Measurements from ENCODE around the gene ONECUT3.

- TF ChIP-seq, protein P1, sequence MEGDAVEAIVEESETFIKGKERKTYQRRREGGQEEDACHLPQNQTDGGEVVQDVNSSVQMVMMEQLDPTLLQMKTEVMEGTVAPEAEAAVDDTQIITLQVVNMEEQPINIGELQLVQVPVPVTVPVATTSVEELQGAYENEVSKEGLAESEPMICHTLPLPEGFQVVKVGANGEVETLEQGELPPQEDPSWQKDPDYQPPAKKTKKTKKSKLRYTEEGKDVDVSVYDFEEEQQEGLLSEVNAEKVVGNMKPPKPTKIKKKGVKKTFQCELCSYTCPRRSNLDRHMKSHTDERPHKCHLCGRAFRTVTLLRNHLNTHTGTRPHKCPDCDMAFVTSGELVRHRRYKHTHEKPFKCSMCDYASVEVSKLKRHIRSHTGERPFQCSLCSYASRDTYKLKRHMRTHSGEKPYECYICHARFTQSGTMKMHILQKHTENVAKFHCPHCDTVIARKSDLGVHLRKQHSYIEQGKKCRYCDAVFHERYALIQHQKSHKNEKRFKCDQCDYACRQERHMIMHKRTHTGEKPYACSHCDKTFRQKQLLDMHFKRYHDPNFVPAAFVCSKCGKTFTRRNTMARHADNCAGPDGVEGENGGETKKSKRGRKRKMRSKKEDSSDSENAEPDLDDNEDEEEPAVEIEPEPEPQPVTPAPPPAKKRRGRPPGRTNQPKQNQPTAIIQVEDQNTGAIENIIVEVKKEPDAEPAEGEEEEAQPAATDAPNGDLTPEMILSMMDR (IDR thresholded peaks at IDR 0.05), result no peak
- no peak for TF ChIP-seq POLR2A (IDR thresholded peaks at IDR 0.05)
Observed at GRCh38 chr19:1774989-1775772, 21.9 kb downstream of the ONECUT3 start.

All from lower leg skin (tissue), 3 donors.